Activated CD4-positive, alpha-beta T cell treated with anti-CD3 and anti-CD28 coated beads for 48 hours (primary cell): ENCODE data around the gene PPP2R2C.

Experiments
- DNase-seq: peaks from one replicate; pipeline ENCODE4 v3.0.0-alpha.2; 2020

Gene PPP2R2C

DNA sequence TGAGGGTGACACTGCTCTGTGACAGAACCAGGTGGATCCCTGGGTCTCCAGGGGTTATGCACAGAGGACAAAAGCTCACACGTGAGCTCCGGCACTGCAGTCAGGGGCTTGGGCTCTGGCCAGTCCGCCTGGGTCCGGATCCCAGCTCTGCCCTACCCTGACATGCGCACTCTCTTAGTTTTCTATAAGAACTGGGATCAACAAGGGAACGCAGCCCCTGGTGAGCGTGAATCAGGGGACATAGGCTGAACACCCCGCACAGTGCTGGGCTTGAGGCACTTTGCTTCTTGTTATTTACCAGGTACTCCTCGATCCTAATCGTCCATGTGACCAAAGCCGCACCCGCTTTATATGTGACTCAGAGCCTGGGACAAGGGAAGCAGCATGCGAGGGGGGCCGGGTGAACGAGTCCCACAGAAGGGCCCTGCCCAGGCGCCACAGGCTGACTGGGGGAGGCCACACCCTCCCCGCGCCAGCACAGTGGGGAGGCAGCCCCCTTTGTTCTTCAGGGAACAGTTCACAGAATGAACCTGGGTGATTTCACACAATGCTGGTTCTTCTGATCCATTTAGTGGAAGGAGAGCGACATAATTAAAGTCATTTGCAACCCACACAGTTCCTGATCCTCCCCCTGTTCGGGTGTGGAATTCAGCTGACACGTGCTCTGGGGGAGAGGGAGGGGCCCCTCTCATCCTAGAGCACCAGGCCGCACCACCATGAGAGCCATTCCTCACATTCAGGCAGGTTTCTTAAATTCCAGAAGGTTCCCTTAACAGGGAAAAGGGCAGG, 147.2 kb downstream of the PPP2R2C start:
- DNase-seq: no peak

GRCh38 chr4:6324461-6324998, 147.9 kb downstream of the PPP2R2C start:
- no peak for DNase-seq

DNA sequence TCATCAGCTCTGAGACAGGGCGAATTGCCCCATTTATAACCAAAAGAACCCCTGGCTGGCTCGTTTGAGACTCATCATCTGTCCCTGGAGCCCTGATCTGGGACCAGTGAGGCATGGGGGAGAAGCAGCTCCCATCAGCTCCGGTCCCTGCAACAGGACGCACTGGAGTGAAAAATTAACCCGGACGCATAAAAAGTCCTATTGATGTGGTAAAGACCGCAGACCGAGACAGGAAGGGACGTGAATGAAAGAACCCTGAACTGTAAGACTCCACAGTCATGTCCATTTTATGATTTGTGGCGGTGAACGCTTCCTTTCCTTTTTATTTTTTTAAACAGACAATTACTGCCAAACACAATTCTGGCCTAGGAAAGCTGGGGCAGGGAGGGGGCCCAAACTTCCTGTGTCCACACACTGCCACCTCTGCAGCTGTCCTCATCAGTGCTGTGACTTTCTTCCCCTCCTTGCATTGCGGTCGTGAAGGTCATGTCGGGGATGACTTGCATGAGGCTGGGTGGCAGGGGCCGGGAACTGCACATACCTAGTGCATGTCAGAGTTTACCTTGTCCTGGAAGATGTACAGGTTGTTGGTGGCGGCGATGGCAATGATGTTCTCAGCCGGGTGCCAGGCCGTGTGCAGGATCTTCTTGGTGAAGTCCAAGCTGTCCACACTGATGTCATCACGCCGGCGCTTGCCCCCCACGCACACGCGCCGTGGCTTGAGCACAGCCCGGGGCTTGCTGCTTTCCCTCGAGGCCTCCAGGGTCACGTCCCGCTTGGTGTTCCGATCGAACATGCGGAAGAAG, 149.4 kb downstream of the PPP2R2C start:
- no peak for DNase-seq

DNA sequence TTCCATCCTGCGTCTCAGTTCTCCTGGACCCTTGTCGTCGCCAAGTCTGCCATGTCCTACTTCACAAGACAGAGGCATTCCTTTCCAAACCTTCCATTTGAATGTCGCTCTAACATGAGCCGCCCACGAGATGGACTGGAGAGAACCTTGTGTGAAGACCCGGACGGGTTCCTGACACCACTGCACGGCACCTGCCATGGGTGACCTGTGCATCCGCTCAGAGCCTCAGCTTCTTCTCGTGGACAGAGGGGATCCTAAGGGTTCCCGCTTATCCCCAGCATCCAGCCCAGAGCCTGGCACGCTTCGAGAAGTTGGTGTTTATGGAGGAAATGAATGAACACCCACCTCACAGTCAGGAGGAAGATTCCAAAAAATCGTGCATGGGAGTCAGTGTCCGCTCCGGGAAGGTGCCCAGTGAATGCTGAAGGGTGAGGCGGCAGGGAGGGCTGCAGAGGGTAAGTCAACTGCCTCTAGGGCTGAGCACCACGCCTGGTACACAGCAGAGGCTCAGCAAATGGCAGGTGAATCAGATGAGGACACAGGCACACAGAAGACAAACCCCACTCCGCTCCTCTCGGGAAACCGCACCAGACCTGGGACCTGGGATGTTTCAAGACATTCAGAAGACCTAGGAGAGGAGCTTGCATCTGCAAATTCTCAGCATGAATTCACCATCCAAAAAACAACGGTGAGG, 150.2 kb downstream of the PPP2R2C start:
- no peak for DNase-seq

GRCh38 chr4:6321361-6321760, 151.1 kb downstream of the PPP2R2C start:
- no peak for DNase-seq

DNA sequence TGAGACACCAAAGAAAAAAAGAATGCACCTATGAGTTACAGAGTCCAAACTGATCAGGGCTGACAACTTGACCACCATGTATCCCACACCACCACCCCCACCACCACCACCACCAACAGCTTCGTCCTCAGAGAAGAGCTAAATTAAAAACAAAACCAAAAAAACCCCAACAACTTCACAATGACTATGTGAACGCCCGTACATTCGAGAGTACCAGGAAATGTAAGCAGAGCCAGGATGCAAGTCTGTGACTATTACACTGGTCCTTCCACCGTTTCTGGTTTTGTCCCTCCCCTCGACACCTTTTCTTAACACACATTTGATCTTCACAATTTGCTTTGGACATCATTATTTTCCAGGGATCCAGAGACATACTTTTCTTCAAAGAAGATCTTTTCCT, 151.8 kb downstream of the PPP2R2C start:
- no peak for DNase-seq

DNA sequence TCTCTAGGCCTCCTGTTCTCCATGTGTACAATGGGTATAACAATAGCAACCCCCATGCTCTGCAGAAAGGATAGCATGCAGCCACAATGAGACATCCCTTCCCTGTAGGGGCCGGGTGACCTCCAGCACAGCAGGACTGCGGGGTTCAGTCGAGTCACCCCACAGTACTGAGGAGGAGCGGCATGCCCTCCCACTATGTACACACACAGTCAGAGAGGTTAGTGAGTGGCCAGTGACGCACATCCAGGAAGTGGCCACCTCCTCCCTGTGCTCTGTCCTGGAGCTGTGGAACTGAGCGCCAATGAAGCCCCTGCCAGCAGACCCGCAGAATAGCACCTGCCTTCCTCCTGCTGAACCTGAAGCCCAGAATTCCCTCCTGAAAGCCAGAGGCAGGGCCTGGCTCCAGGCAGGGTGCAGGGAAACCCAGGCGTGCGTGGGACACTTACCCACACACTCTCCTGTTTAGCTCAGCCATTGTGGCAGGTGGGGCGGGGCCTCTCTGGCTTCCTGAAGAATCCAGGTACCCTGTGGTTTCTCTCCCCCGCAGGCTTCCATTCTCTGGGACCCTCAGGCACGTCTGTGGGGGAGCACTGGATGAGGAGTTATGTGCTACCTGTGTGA, 152.8 kb downstream of the PPP2R2C start:
- DNase-seq: no peak

DNA sequence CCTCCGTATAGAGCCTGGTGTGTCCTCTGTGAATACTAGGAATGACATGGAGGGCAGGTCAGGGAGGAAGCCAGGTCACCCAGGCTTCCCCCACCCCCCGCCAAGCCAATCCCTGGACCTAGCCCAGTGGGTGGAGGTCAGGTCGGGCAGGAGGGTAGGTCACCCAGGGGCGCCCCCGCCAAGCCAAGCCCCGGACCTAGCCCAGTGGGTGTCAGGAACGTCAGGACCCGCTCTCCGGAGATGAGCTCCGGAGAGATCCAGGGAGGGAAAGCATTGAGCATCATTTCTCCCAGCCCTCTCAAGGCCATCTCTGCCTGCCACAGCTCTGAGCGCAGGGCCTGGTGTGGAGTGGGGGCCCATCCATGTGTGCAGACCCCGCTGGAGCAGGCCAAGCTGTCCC, 154.2 kb downstream of the PPP2R2C start:
- no peak for DNase-seq

GRCh38 chr4:6316461-6317003, 155.9 kb downstream of the PPP2R2C start:
- DNase-seq: no peak

- no peak for DNase-seq
Observed at GRCh38 chr4:6313216-6313615, 159.2 kb downstream of the PPP2R2C start.

- no peak for DNase-seq
Observed at GRCh38 chr4:6309777-6310176, 162.6 kb downstream of the PPP2R2C start.

DNA sequence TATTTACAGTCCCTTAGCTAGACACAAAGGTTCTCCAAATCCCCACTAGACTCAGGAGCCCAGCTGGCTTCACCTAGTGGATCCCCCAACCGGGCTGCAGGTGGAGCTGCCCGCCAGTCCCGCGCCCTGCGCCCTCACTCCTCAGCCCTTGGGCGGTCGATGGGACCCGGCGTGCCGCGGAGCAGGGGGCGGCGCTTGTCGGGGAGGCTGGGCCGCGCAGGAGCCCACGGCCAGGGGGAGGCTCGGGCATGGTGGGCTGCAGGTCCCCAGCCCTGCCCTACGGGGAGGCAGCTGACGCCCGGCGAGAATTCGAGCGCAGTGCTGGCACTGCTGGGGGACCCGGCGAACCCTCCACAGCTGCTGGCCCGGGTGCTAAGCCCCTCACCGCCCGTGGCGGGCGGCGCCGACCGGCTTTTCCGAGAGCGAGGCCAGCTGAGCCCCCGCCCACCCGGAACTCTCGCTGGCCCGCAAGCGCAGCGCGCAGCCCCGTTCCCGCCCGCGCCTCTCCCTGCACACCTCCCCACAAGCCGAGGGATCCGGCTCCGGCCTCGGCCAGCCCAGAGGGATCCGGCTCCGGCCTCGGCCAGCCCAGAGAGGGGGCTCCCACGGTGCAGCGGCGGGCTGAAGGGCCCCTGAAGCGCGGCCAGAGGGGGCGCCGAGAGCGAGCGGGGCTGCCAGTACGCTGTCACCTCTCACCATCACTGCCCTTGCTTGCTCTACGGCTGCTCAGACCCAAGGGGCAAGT, 163.3 kb downstream of the PPP2R2C start:
- DNase-seq: peak; percentile 17

GRCh38 chr4:6307891-6308290, 164.5 kb downstream of the PPP2R2C start:
- no peak for DNase-seq

DNA sequence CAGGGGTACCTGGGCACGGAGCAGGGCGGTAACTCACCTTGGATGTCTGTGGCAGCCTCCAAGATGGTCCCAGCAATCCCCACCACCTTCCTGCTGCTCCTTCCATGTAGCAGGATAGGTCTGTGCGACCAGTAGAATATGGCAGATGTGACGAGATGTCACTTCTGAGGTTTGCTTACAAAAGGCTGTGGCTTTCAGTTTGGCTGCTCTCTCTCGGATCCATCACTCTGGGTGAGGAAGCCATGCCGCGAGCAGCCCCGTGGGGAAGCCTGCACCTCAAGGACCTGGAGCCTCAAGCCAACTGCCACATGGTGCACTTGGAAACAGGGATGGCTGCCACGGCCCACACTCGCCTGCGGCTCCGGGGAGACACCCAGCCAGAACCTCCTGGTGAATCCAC, 165.2 kb downstream of the PPP2R2C start:
- DNase-seq: no peak

- no peak for DNase-seq
Observed at GRCh38 chr4:6306299-6306698, 166.1 kb downstream of the PPP2R2C start.

- DNase-seq: no peak
Observed at GRCh38 chr4:6303943-6304342, 168.5 kb downstream of the PPP2R2C start.

GRCh38 chr4:6302869-6303268, 169.5 kb downstream of the PPP2R2C start:
- no peak for DNase-seq

DNA sequence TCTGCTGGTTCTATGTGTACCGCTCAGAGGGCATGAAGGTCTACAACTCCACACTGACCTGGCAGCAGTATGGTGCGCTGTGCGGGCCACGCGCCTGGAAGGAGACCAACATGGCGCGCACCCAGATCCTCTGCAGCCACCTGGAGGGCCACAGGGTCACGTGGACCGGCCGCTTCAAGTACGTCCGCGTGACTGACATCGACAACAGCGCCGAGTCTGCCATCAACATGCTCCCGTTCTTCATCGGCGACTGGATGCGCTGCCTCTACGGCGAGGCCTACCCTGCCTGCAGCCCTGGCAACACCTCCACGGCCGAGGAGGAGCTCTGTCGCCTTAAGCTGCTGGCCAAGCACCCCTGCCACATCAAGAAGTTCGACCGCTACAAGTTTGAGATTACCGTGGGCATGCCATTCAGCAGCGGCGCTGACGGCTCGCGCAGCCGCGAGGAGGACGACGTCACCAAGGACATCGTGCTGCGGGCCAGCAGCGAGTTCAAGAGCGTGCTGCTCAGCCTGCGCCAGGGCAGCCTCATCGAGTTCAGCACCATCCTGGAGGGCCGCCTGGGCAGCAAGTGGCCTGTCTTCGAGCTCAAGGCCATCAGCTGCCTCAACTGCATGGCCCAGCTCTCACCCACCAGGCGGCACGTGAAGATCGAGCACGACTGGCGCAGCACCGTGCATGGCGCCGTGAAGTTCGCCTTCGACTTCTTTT, 170.5 kb downstream of the PPP2R2C start:
- DNase-seq: no peak

GRCh38 chr4:6301051-6301731, 171.2 kb downstream of the PPP2R2C start:
- no peak for DNase-seq

DNA sequence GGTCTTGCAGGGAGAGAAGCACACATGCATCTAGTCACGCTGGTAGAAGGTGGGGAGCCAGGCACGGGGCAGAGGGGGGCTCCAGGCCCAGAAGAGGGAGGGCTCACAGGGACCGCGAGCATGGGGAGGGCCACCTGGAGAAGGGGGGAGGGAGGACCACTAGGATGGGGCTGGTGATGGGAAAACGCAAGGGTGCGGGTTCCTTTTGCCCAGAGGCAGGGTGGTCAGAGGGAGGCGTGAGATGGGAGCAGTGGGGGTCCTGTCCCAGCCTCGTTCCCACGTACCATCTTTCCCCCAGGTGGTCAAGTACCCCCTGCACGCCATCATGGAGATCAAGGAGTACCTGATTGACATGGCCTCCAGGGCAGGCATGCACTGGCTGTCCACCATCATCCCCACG, 172.1 kb downstream of the PPP2R2C start:
- DNase-seq: no peak

- no peak for DNase-seq
Observed at GRCh38 chr4:6299875-6300274, 172.5 kb downstream of the PPP2R2C start.
